ENCODE measurements around the gene S100A7A. TPM values are rescaled to one million over a fixed set of nuclear protein-coding genes. Genes with fewer than 3 reads are reported as not detected.

Gene S100A7A
- total RNA-seq, 1 experiment from 2014 or later = not detected

DNA sequence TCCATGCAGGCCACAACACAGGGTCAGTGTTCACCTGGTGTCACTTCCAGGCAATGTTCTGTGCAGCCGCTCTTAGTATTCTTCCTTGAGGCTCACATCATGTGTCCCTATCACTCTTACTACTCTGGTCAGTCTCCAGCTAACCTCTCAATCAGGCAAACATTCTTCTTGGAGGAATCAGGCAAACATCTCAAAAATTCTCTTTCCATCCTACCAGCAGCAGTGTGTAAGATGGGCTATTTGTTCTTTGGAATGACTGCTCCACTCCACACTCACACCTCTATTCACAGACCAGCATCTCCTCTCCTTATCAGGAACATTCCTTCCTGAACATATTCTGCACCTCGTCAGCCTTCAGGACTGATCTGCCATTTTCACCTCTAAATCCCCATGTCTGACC lies 4.0 kb downstream of the S100A7A start:
- no peak for DNase-seq
- H3K4me1 Mint-ChIP-seq (ENCODE audit: low read depth, unreplicated experiment) = no peaks in the 10 kb centered on the region

GRCh38 chr1:153422450-153423068 lies 6.2 kb downstream of the S100A7A start:
- no peak overlapping the region for H3K27ac Mint-ChIP-seq (ENCODE audit: unreplicated experiment)
- no peak overlapping the region for H3K4me3 ChIP-seq (ENCODE audit: low read depth, low read length)
- no peaks in the 10 kb centered on the region for H3K36me3 ChIP-seq (ENCODE audit: control insufficient read depth, insufficient read depth, low read length)
- ChIA-PET POLR2A (no interaction called here), CTCF (no interaction called here)
- H3K4me3 Mint-ChIP-seq (ENCODE audit: unreplicated experiment) = no peak overlapping the region
- no peaks in the 10 kb centered on the region for H3K27me3 ChIP-seq (replicated peaks; ENCODE audit: control insufficient read depth, insufficient read depth, low read length)
- H3K4me1 ChIP-seq = no peaks in the 10 kb centered on the region
- H3K27me3 Mint-ChIP-seq (ENCODE audit: insufficient read depth, unreplicated experiment) = peaks cover 32% of the 10 kb centered on the region
- BruUV-seq (replicated peaks) = no TSS peak
- intact Hi-C loops (cut with micrococcal nuclease; ENCODE audit: unreplicated experiment) = no loop called here
- H3K9me3 Mint-ChIP-seq (ENCODE audit: unreplicated experiment) = no peaks in the 10 kb centered on the region
- TF ChIP-seq, protein P1, sequence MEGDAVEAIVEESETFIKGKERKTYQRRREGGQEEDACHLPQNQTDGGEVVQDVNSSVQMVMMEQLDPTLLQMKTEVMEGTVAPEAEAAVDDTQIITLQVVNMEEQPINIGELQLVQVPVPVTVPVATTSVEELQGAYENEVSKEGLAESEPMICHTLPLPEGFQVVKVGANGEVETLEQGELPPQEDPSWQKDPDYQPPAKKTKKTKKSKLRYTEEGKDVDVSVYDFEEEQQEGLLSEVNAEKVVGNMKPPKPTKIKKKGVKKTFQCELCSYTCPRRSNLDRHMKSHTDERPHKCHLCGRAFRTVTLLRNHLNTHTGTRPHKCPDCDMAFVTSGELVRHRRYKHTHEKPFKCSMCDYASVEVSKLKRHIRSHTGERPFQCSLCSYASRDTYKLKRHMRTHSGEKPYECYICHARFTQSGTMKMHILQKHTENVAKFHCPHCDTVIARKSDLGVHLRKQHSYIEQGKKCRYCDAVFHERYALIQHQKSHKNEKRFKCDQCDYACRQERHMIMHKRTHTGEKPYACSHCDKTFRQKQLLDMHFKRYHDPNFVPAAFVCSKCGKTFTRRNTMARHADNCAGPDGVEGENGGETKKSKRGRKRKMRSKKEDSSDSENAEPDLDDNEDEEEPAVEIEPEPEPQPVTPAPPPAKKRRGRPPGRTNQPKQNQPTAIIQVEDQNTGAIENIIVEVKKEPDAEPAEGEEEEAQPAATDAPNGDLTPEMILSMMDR (IDR thresholded peaks at IDR 0.05; ENCODE audit: insufficient read depth in 1 of 2, low read depth in 1 of 2, low read length in 1 of 2, severe bottlenecking in 1 of 2, unreplicated experiment in 1 of 2) = no peak
- no peaks in the 10 kb centered on the region for H3K36me3 Mint-ChIP-seq (ENCODE audit: insufficient read depth, unreplicated experiment)
- H3K4me1 Mint-ChIP-seq (ENCODE audit: low read depth, unreplicated experiment) = no peaks in the 10 kb centered on the region
- no peaks in the 10 kb centered on the region for H3K9me3 ChIP-seq
- peak; percentile 58 to 79 for DNase-seq

More for the DNA sequence above, 4.0 kb downstream of the S100A7A start:
- intact Hi-C loops (cut with micrococcal nuclease; ENCODE audit: unreplicated experiment) = no loop called here
- H3K27me3 Mint-ChIP-seq (ENCODE audit: insufficient read depth, unreplicated experiment) = peaks cover 24% of the 10 kb centered on the region
- no peaks in the 10 kb centered on the region for H3K9me3 Mint-ChIP-seq (ENCODE audit: unreplicated experiment)
- no peak overlapping the region for H3K4me3 ChIP-seq (ENCODE audit: low read depth, low read length)
- no peaks in the 10 kb centered on the region for H3K9me3 ChIP-seq
- no peaks in the 10 kb centered on the region for H3K36me3 ChIP-seq (ENCODE audit: control insufficient read depth, insufficient read depth, low read length)
- H3K27me3 ChIP-seq (replicated peaks; ENCODE audit: control insufficient read depth, insufficient read depth, low read length) = no peaks in the 10 kb centered on the region; the same call in 1 of the 2 replicates
- ChIA-PET POLR2A (no interaction called here), CTCF (no interaction called here)
- H3K27ac Mint-ChIP-seq (ENCODE audit: unreplicated experiment) = no peak overlapping the region
- H3K36me3 Mint-ChIP-seq (ENCODE audit: insufficient read depth, unreplicated experiment) = no peaks in the 10 kb centered on the region
- TF ChIP-seq, protein P1 (IDR thresholded peaks at IDR 0.05; ENCODE audit: insufficient read depth in 1 of 2, low read depth in 1 of 2, low read length in 1 of 2, severe bottlenecking in 1 of 2, unreplicated experiment in 1 of 2) = no peak
- no peaks in the 10 kb centered on the region for H3K4me1 ChIP-seq
- no TSS peak for BruUV-seq (replicated peaks)
- no peak overlapping the region for H3K4me3 Mint-ChIP-seq (ENCODE audit: unreplicated experiment)

DNA sequence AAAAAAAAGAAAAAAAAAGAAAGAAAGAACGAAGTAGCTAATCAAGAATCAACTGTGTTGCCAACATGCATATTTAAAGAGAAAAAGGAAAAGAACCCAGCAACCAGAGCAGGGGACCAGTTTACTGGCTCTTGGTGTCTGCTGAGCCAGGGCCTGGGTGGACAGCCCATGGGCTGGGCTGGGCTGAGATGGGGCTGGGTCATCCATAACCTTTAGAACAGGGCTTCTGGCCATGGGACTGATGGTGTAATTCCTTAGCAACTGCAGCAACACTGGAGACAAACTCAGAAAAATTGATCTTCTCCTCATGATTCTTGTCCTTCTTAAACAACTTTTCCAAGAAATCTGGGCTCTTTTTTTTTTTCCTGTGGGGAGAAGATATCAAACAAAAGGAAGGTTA lies 10.5 kb downstream of the S100A7A start:
- CTCF ChIA-PET = no interaction called here
- H3K36me3 Mint-ChIP-seq (ENCODE audit: insufficient read depth, unreplicated experiment) = no peaks in the 10 kb centered on the region
- intact Hi-C loops (cut with micrococcal nuclease; ENCODE audit: unreplicated experiment) = no loop called here
- no TSS peak for BruUV-seq (replicated peaks)
- no peak for DNase-seq
- H3K4me3 Mint-ChIP-seq (ENCODE audit: unreplicated experiment) = no peak overlapping the region
- H3K27me3 Mint-ChIP-seq (ENCODE audit: insufficient read depth, unreplicated experiment) = peaks cover 17% of the 10 kb centered on the region
- Histone ChIP-seq H3K9me3 (no peaks in the 10 kb centered on the region), H3K4me3 (ENCODE audit: low read depth, low read length) (no peak overlapping the region), H3K27me3 (replicated peaks; ENCODE audit: control insufficient read depth, insufficient read depth, low read length) (no peaks in the 10 kb centered on the region), H3K36me3 (ENCODE audit: control insufficient read depth, insufficient read depth, low read length) (no peaks in the 10 kb centered on the region), H3K4me1 (no peaks in the 10 kb centered on the region)
- no peaks in the 10 kb centered on the region for H3K4me1 Mint-ChIP-seq (ENCODE audit: low read depth, unreplicated experiment)
- no peak overlapping the region for H3K27ac Mint-ChIP-seq (ENCODE audit: unreplicated experiment)
- no peaks in the 10 kb centered on the region for H3K9me3 Mint-ChIP-seq (ENCODE audit: unreplicated experiment)
- POLR2A ChIA-PET = no interaction called here
- TF ChIP-seq, protein P1 (IDR thresholded peaks at IDR 0.05; ENCODE audit: insufficient read depth in 1 of 2, low read depth in 1 of 2, low read length in 1 of 2, severe bottlenecking in 1 of 2, unreplicated experiment in 1 of 2) = no peak
